HG03097 (cell line): ENCODE data around the gene RGPD4.
"Not testable (repeated sequence)": the region's sequence is repeated elsewhere in the genome, so short reads cannot be mapped to it uniquely, and the experiment has no call there.

Experiments
- ATAC-seq: cut with Tn5 transposase; IDR thresholded peaks from one replicate; pipeline ENCODE4 v1.9.1; 2021; ENCODE audit not compliant: unreplicated experiment, low FRiP score

RGPD4 gene

DNA sequence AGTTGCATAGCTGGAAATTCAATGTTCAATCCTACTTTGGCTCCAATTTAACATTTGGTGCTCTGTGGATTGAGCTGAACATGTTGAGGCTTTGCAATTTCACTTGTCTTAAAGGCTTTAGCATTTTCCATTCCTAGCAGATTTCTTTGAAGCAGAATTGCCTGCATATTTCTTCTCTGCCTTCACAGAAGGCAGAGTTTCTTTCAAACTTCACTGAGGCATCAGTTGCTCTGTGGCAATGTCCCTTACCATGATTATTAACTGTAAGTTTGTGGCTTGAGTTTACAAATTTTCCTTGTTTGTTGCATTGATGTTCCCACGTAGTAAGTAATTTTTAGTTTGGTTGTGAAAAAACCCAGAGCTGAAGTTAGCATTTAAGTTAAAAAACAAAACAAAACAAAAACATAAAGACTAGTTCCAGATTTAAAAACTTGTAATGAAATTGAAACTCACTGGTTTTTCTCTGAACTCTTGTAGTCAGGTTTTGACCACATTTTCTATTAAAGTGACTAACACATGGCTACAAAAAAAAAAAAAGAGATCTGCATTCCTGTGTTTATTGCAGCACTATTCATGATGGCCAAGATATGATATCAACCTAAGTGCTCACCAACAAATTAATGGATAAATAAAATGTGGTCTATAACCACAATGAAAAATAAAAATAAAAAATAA lies 90.1 kb downstream of the RGPD4 start:
- not testable (repeated sequence) for ATAC-seq

DNA sequence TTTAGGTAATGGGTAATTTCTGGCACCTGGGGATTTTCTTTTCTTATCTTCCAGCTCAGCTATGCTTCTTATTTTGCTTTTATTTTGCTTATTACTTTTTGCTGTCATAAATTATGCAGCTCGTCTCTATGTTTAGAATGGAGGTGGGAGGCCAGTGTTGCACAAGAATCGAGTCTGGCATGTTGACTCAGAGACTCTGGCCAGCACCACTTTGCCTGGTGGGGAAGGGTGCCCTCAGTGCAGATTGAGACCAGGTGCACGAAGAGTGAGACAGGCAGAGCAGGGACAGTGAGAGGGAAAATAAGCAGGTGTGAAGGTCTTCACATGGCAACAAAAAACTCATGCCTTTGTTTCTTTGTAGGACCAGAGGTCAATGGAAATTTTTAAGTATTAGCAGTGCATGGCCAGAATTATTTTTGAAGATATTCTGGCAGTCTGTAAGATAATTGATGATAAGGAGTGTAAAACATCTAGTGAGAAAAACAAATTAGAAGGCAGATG lies 100.4 kb downstream of the RGPD4 start:
- no peak for ATAC-seq

DNA sequence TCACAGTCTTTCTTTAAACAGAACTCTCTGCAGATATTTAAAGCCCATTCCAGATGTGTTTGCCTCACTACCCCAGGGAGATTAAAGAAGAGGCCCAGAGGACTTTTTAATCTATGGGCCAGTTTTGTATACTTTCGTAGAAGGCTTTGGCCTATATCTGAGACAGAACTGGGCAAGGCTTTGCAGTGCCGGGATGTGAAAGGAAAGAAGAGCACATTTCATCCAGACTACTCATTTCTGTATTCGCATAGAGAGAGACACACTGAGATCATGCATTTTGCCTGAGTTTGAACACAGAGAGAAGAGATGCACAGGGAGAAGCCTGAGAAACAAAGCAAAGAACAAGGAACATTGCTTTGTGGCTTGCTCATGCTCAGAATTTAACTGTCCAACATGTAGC lies 104.7 kb downstream of the RGPD4 start:
- no peak for ATAC-seq

DNA sequence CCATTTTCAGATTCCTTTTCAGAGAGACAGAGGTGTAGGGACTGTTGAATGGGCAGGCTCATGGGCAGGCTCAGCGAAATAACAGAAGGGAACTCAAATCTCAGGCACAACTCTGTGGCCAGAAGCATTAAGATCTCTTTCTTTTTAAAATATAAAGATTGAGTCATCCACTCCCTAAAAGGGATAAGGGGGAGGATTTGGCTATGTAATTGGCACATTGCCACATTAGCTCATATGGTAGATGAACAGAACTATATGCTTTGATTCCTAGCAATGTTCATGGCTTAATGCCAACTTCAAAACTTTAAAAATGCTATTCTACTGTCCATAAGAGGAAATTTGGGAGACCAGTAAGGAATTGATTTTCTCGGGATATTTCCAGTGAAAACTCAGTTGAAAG lies 105.8 kb downstream of the RGPD4 start:
- ATAC-seq: no peak

DNA sequence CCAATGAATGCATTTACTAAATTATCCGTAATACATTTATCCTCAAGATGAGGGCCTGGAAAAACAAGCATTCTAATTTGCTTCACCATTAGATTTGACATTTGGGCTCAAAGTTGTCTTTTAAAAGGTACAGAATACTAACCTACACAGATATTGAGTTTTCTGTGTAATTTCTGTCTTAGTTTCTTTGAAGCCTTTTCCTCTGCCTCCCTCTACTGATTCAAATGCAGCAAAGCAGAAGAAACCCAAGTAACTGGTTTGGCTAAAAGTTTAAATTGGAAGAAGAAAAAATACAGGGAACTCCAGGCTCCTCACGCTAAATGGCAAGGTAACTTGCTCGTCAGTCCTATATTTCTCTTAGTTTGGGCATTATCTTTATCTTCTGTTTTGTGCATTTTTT lies 106.3 kb downstream of the RGPD4 start:
- ATAC-seq: no peak

DNA sequence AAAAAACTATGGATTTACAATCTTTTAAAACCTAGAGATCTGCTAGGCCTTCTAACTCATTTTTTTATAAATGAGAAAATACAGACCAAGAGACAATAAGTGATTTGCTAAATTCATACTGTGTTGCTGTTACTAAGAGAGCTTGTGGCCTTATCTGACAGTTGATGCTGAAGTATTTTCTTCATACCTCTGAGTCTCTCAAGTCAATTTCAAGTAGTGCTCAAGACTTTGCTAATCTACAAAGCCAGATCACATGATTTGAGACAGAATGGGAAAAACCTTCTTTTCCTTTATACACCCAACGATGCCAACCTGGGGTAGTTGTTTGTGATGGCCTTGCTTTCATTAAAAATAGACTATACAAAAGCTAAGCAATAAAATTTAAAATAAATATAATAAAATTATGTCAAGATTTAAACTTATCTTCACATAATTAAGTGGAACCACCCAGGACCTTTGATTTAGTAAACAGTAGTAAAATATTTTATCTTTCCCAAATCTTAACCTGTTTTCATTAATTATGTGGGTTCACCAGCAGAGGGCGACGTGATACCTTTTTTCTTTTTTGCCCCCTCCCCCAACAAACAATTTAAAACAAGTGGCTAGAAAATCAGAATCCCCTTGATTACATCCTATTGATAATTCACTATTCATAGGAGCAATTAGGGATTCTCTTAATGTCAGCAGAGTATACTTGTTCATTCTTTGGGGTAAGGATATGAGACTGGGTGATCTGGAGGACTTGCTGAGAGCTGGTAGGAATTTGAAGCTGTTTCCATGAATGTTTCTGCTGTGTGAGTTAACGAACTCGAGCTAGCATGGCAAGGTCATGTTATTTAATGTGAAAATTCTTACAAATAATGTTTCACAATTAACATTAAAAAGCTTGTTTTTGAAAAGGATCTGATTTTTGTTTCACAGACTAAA lies 110.0 kb downstream of the RGPD4 start:
- ATAC-seq: no peak
